Skin of body (tissue), 2 donors: ENCODE results near the gene CTAGE1. TPM values are rescaled to one million over a fixed set of nuclear protein-coding genes. Genes with fewer than 3 reads are reported as not detected.

ENCODE experiments used
- DNase-seq: peaks from one replicate; lab custom pipeline; 2025; lab: John Stamatoyannopoulos, UW
- total RNA-seq: library from RNA; depleted of rRNA; stranded (reverse); fragments of >200 nt; gene quantifications from one replicate; pipeline ENCODE4 v1.2.3, GENCODE V29; 2014

Gene CTAGE1
- total RNA-seq, 1 donor from 2014 or later = not detected

GRCh38 chr18:22391407-22392345 lies 26.0 kb downstream of the CTAGE1 start:
- DNase-seq = peak; percentile 6

DNA sequence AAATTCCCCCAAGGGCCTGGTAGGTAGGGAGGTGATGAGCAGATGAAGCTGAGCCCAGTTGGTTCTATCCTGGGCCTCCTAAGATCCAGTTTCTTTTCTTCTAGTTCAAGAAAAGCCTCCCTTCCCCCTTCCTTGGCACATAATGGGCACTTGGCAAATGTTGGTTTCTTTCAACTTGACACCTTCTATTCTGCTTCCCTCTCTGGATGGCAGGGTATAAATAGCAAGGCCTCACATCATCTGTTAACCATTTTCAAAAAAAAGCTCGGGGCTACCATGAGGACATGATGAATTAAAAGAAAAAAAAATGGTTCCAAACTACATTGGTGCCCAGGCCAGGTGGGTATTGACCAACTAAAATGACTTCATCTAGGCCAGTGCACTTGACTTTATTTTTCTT lies 29.9 kb downstream of the CTAGE1 start:
- no peak for DNase-seq

- no peak for DNase-seq
Observed at GRCh38 chr18:22387364-22387763, 30.4 kb downstream of the CTAGE1 start.

GRCh38 chr18:22385718-22386117 lies 32.0 kb downstream of the CTAGE1 start:
- DNase-seq = peak; percentile 31

GRCh38 chr18:22378672-22379282 lies 38.9 kb downstream of the CTAGE1 start:
- DNase-seq = no peak

DNA sequence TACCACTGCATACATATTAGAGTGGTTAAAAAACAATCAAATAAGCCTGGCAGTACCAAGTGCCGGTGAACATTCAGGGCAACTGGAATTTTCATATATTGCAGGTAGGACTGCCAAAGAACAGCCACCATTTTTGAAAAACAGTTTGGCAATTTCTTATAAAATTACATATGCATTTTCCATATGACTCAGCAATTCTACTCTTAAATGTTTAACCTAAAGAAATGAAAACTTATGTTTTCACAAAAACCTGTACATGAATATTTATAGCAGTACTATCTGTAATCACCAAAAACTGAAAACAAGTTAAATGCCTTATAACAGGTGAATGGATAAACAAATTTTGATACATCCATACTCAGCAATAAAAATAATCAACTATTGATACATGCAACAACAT lies 39.9 kb downstream of the CTAGE1 start:
- no peak for DNase-seq

- DNase-seq = no peak
Observed at GRCh38 chr18:22370414-22370813, 47.3 kb downstream of the CTAGE1 start.

DNA sequence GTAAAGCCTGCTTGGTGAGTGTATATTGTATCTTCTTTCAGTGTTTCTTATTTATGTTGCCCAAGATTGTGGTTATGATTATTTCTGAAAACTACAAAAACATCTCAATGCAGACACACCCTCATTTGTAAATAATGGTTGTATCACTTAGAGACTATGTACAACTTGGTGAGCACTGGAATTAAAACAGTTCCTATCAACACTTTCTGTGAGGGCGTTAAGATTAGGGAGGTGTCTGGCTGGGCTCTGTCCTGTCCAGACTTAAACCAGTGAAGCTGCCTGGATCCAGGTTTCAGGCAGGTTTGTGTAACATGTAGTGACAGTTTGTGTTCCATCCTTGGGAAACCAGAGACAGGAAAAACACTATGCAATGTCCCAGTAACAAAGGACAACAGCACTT lies 49.7 kb downstream of the CTAGE1 start:
- DNase-seq = no peak

- DNase-seq = no peak
Observed at GRCh38 chr18:22367303-22367702, 50.4 kb downstream of the CTAGE1 start.

- no peak for DNase-seq
Observed at GRCh38 chr18:22363867-22364463, 53.8 kb downstream of the CTAGE1 start.

Other genes starting within 250 kb of the CTAGE1 start
- gene GATA6, start 248.3 kb downstream of the CTAGE1 start, total RNA-seq = 2.2 TPM